Activated CD4-positive, CD25-positive, alpha-beta regulatory T cell (primary cell): ENCODE results near the gene ATXN3.
"Not testable (repeated sequence)": the region's sequence is repeated elsewhere in the genome, so short reads cannot be mapped to it uniquely, and the experiment has no call there.

Source experiments
- DNase-seq, 4 experiments: peaks; one replicate each; lab custom pipeline; 2025; lab: John Stamatoyannopoulos, UW

ATXN3 gene

DNA sequence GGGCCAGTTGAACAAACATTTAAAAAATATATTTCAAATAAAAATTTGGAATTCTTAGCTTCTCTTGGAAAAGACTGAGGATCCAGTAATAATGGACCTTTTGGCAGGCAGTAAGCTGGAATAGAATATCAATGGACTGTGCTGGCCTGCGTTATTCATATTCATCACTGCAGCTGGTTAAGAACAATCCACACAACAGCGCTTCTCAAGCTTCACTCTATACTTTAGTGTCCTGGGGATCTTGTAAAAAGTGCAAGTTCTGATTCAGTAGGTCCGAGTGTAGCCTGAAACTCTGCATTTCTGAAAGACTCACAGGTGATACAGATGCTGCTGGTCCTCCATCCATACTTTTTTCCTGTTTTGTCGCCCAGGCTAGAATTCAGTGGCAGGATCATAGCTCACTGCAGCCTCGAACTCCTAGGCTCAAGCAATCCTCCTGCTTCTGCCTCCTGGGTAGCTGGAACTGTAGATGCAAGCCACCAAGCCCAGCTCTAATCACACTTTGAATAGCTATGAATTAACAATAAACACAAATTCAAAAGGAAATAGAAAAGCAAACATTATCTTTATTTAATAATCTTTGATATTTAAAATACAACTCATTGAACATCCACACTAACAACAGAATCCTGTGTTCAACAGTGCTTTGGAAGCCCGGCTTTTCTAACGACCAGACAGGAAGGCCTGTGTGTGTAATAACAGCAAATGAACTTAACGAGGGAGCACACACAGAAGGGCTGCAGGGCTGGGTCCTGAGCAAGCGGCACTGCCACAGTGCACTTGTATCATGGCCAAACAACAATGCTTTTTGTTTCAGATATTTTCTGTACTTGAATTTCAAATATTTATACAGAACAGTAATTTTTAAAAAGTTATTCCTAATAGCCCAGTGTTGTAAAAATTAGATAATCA, 48.1 kb downstream of the ATXN3 start:
- no peak for DNase-seq

GRCh38 chr14:92049781-92050180, 56.6 kb downstream of the ATXN3 start:
- no peak for DNase-seq

- not testable (repeated sequence) for DNase-seq
These were observed 57.2 kb downstream of the ATXN3 start for GRCh38 chr14:92049221-92049620.

DNA sequence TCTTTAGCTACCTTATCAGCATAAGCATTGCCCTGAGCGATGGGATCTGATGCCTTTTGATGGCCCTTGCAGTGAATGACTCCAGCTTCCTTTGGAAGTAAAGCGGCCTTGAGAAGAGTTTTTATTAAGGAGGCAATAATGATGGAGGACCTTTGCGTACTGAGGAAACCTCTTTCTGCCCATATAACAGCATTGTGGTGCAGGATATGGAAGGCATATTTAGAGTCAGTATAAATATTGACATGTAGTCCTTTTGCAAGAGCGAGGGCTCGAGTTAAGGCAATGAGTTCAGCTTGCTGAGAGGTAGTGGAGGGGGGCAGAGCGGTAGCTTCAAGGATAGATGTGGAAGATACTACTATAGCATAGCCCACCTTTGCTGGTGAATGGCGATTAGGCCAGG, 60.5 kb downstream of the ATXN3 start:
- DNase-seq: not testable (repeated sequence)

- not testable (repeated sequence) for DNase-seq
These were observed 64.6 kb downstream of the ATXN3 start for GRCh38 chr14:92041766-92042165.

DNA sequence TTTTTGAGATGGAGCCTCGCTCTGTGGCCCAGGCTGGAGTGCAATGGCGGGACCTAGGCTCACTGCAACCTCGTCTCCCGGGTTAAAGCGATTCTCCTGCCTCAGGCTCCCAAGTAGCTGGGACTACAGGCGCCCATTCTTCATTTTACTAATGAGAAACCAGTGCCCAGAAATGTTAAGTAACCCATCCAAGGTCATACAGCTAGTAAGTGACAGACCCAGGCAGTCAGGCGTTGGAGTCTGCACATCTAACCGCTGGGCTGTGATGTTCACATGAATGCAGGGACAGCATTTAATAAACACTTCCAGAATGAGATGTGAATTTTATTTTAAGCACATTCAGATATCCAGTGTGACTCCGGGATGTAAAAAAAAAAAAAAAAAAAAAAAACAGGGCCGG, 65.2 kb downstream of the ATXN3 start:
- no peak for DNase-seq

DNA sequence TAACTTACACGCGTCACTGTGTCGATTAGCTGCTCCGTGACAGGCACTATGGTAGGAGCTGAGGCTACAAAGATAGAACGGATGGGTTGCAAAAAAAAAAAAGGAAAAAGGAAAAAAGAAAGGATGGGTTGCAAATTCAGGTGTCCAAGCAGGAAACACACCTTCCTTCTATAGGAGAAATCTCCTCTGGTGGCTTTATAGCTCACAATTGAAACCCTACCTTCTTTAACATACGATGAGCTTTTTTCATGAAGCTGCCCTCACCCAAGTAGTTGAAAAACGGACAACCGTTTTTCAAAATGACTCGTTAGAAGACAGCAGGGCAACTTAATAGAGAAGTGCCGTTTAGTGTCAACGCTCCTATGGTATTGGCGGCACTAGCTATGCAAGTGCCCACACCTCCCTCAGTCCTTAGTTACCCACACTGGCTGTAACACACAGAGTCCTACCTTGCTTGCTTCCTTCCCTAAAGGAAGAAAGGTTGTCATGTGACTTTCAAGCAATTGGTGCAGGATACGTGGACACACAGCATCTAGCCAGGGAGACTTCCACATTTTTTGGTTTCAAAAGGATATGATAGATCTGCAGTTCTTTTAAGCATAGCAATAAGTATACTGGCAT, 65.8 kb downstream of the ATXN3 start:
- no peak for DNase-seq

DNA sequence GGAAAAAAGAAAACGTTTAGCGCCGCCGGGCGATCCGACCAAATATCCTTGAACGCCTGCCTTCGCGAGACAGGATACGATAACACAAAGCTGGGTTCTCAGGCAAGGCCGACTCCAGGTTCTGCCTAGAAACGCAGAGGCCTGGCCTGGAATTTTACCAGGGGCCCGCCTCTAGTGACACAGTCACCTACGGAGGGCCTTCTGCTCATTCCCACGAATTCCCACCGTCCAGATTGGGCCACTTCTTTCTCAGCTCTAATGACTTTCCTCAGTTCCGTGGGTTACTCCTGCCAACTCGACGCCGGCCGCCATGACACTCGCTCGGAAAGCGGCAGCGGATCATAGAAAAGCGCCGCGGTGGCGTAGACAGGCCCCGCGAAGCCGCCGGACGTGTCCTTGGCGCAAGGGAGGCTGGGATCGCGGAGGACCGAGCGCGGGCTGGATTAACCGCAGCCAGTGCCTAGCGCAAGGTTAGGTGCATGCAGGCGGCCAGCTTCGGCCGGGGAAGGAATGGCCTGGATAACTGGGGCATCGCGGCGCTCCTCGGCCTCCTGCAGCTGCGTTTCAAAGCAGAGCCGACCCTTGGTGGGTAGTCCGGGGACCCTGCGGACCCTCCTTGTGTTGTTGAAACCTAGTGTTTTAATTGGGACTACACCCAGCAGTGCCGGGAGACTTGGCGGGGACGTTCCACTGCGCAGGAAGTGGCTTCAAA, 66.5 kb downstream of the ATXN3 start, which contains the start of gene TRIP11:
Gene TRIP11 (minus strand): TSS at position 341 of the 712 bp plus-strand sequence. CDS start 374 bp downstream, outside the sequence.
- DNase-seq: peak; percentile 84 to 91 (median 89)

- DNase-seq: no peak
These were observed 67.2 kb downstream of the ATXN3 start for GRCh38 chr14:92039063-92039718.

DNA sequence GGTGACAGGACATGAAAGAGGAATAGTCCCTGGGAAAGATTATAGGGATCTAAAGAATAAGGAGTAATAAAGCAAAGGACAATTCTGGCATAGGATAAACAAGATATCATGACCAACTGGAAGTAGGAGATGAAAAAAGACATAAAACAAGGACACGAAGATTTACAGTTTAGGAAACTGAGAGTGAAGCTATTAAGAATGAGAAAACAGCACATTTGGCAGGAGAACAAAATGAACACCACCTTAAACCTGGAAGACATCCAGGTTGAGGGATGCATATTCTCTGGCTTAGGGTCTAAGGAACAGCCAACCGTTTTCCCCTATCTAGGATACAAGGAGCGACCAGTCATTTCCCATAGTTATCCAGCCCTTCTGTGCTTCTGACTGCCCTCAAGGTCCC, 68.4 kb downstream of the ATXN3 start:
- no peak for DNase-seq

DNA sequence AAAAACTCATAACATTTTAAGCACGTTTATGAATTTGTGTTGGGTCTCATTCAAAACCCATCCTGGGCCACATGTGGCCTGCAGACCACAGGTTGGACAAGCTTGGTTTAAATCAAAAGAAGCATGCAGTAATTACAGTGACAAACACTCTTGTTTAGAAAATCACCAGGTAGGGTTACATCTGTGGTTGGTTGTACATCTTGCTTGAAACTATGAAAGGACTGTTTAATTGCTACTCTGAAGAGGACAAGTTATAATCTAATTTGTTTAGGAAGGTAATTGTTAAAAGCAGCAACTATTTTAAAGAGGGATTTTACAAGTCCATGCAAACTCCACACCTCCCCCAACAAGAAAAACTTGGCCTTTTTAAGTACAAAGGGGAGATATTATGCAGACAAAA, 70.5 kb downstream of the ATXN3 start:
- DNase-seq: no peak

DNA sequence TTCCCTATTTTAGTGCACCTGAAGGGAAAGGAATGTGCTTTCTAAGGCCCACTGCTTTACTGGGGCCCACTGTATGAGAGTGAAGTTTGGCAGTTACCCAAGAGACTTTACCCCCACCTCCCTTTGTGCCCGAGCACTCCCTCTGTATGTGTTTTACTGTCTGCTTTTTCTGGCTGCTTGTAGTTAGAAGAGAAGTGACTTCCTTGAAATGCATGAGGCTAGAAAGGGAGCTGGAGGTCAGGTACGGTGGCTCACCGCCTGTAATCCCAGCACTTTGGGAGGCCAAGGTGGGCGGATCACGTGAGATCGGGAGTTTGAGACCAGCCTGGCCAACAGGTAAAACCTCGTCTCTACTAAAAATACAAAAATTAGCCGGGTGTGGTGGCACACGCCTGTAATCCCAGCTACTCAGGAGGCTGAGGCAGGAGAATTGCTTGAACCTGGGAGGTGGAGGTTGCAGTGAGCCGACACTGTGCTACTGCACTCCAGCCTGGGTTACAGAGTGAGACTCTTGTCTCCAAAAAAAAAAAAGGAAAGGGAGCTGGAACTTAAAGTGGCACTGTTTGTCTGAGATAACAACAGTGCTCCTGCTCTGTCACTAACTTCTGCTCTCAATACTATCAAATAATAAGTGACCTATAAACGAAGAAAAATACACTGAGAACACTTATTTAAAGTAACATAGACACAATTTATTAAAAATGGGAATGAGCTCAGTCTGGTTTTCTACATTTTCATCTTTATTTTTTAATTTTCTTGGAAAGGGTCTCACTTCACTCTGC, 72.3 kb downstream of the ATXN3 start:
- no peak for DNase-seq

DNA sequence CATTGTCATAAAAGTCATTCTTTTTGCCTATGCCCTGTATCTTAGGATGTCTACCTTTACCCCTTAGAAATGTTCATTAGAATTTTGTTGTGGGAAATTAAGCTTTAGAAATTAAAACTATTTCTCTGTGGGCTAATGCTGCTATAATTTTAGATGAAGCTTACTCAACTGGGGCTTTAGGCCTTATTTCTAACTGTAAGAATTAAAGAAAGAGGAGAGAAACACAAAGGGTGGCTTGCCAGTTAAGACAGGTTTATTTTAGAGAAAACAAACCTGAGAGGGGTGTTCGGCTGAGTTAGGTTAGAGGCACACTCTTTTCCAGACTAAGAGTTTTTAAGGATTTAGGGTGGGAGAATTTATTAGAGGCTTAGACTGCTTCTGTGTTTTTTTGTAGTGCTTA, 72.9 kb downstream of the ATXN3 start:
- no peak for DNase-seq

- DNase-seq: no peak
These were observed 79.7 kb downstream of the ATXN3 start for GRCh38 chr14:92026548-92027190.

DNA sequence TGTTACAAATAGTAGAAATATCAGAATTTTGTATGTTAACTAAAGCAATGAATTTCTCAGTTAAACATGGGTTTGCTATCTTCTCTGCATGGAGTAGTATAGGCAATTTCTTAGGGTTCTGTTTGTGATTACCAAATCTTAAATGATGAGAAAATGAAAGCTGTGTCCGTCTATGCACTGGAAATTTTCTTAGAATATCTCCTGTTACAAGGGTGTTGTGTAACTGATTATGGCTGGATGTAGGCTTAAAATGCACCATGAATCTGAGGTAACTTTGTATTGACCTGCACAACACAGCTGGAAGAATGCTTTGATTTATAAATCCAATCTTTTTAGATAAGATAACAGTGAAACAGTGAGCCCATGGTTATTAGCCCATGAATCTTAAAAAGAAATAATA, 84.3 kb downstream of the ATXN3 start:
- DNase-seq: no peak

GRCh38 chr14:92021523-92021922, 84.9 kb downstream of the ATXN3 start:
- no peak for DNase-seq

DNA sequence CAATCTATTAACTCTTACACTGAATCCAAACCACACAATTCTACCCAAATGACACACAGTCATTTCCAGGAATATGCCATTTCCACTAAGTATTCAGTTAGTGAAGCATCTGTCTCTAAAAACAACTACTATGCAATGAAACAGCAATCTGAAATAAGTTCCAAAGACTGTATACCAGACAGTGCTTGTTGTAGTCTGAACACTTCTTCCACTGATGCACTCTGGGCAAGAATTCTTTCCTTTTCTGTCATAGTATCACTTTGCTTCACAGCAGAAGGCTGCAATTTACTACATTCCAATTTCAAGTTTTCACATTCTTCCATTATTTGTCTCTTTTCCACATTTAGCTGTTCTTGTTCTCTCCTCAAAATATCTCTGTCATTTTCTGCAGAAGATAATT, 92.3 kb downstream of the ATXN3 start:
- no peak for DNase-seq

GRCh38 chr14:92012121-92012748, 94.1 kb downstream of the ATXN3 start:
- no peak for DNase-seq

- DNase-seq: no peak
These were observed 95.7 kb downstream of the ATXN3 start for GRCh38 chr14:92010644-92011043.

GRCh38 chr14:92009604-92010003, 96.8 kb downstream of the ATXN3 start:
- DNase-seq: no peak
